Islet precursor cell (in vitro differentiated cells): ENCODE results near the gene ITPKB.

Source experiments
- DNase-seq: peaks from one replicate; pipeline ENCODE4 v3.0.0-alpha.2; 2018

The ITPKB gene

GRCh38 chr1:226662642-226663326 is 76.3 kb downstream of the ITPKB start:
- peak; percentile 97 for DNase-seq

DNA sequence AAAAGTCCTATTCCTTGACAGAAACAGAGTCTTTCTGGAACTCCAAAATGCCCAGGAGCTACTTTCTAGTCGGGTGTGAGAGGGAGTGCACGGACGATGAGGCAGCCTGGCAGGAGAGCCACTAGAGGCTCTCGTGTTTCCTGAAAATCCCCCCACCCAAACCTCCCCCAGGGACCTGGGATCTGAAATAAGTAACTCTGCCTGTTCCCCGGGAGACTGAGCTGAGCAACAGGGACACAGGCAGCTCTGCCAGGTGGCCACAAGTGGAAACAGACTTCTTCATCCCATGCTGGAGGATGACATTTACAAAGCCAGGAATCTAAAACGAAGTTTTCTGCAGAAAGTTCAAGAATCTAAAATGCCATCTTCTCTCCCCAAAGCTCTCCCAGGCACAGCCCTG is 77.1 kb downstream of the ITPKB start:
- DNase-seq: peak; percentile 73

DNA sequence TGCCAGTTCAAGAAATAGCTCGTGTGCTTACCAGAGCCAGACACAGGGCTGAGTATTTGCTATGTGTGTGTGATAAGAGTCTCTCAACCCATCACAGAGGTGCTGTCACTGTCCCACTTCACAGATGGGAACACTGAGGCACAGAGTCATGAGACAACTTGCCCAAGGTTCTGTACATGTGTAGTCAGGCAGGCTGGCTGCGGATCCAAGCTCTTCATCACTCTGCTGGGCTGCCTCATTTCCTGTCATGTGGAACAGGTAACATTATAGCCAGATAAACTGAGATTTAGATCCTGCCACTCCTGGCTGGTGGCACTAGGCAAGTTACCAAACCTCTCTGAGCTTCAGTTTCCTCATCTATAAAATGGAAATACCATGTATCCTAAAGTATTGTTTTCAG is 77.8 kb downstream of the ITPKB start:
- no peak for DNase-seq

GRCh38 chr1:226660410-226661182 is 78.5 kb downstream of the ITPKB start:
- no peak for DNase-seq

DNA sequence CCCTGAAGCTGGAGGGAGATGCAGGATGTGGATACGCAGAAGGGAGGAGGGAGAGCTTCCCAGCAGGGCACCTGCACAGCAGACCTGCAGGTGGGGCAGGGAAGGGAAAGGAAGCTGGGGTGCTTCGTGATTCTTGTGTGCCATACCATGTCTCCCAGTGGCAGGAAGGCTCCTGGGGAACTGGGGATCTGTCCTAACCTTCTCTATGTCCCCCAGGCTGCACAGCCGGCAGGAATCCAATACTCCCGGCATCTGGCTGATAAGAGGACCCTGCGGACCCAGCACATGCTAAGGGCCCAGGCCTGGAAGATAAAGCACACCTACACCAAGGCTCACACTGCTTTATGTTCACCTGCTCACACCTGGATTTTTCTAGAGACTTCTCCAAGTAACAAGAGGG is 79.4 kb downstream of the ITPKB start:
- no peak for DNase-seq

- no peak for DNase-seq
Measured at GRCh38 chr1:226659136-226659535, 79.9 kb downstream of the ITPKB start.

GRCh38 chr1:226658546-226659125 is 80.4 kb downstream of the ITPKB start:
- DNase-seq: no peak

DNA sequence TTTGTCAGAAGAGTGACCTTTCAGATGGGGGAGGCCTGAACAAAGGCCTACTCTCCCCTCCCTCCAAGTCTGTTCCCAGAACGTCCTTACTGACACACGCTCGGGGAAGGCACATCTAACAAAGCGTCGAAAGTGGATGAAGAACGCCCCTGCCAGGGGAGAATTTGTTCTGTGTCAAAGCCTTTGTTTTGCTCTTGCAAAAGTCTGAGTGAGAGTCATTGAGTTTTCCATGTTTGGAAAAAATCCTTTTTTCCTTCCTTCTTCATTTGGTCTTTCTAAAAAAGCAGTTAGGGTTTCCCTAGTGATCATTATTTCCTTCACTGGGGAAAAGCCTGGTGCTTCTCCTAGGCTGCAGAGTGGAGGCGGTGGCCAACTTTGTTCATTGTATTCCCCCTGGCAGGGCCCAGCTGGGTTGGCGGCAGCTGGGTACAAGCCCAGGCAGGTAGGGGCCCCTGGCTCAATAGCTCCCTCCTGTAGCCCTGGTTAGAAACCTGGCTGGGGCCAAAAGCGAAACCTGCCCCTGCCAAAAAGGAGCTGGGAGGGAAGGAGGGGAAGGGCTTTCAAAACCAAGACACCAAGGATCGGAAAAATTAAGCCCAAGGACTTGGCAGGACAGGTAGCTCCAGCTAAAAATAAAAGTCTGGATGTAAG is 81.1 kb downstream of the ITPKB start:
- no peak for DNase-seq

DNA sequence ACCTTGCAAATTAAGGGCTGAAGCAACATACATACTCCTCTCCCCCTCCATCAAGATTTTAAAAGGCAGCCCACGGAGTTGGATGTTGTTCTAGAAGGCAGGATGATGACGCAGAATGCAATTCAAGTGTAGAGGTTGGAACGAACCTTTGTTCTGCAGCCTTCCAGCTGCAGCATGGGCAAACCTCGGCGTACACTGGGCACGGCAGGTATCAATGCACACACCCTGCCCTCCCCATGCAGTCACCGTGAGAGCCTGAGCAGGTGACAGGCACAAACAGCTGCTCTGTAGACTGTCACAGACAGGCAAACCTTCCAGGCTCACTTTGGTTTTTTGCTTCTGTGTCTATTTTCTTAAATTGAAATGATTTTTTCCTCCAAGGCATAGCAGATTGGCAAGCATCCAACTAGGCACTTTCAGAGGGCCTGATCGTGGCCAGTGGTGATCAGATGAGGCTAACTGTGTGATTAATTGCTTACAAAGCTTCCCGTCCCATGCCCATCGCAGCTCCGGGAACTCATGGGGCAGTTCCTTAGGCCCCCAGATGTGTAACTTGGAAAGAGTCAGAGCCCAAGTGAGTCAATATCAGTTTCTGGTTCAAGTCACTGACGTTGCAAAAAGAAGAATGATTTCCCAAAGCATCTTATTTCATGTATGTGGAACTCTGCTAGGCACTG is 82.3 kb downstream of the ITPKB start:
- no peak for DNase-seq

DNA sequence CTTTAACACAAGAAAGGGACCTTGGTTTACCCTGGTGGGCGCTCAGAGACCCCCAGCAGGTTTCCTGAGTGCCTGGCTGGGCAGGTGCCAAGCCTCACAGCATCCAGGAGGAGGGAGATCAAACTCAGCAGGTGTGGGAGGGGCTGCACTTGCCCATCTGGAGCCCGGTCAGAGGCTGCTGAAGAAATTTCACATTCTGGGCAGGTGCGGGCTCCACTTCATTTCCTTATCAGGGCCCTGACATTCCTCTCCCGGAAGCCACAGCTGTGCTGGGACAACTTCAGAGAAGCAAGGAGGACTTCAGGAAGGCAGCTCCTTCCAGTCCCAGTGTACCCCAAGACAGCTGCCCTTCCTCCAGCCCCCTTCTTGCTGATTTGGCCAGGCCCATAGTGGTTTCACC is 82.9 kb downstream of the ITPKB start:
- no peak for DNase-seq

- DNase-seq: no peak
Measured at GRCh38 chr1:226655251-226656163, 83.6 kb downstream of the ITPKB start.

GRCh38 chr1:226654668-226655055 is 84.4 kb downstream of the ITPKB start:
- no peak for DNase-seq

- DNase-seq: peak; percentile 90
Measured at GRCh38 chr1:226654046-226654667, 84.9 kb downstream of the ITPKB start.

- DNase-seq: no peak
Measured at GRCh38 chr1:226653311-226653921, 85.7 kb downstream of the ITPKB start.

DNA sequence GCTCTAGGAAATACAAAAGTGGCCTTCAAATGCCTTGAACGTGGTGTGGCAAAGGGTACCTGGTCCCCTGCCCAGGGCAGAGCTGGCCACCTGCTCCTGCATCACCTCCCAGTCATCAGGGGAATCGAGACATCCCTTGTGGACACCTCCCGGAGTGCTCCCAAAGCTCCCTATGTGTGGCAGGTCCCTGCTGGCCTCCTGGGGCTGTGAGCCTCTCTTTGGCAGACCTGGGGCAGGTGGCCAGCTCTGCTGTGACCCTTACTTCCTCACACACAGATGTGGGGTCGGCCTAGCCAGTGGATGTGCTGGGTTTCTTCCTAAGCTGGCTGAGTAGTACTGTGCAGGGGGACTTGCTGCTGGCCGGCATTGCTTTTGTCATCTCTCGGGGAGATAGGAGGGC is 86.5 kb downstream of the ITPKB start:
- no peak for DNase-seq

DNA sequence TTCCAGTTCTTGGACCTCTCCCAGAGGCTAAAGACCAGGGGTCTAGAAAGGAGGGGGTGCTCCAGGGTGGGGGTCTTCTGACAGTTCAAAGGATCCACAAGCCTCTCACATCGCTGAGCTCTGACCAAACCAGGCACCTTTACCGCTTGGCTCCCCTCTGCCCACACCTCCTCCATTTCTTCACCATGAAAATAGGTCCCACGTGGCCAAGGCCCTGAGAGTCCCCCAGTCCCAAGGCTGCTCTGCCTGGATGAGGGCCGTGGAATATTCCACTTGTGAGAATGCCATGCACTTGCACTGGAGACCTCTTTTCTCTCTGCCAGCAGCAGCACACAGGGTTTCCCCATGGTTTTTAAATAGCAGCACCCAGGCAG is 87.4 kb downstream of the ITPKB start:
- no peak for DNase-seq

GRCh38 chr1:226651041-226651731 is 87.9 kb downstream of the ITPKB start:
- DNase-seq: no peak

DNA sequence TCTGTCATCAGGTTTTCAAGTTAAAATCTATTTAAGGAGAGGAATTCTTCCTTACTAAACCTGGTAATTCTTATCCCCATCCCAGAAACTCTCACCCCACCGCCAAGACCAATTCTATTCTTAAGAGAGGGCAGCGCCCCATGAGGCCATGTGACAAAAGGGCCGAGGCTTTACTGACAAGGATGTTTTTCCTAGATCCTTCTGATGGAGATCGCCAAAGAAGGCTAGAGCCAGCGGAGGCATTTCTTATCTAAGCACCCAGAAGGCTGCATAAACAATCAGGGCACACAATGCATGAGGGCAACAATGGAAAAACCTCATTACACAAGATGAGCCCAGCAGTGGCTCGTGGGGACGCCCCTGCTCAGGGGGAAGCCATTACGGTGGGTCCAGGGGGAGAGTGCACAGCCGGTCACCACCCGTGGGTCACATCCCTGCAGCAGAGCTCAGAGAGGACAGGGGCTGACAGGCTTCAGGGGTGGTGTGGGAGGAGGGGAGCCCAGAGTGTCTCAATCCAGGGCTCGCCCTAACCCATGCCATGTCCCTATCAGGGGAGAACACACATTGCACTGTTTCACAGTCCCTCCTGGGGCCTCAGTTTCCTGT is 88.7 kb downstream of the ITPKB start:
- no peak for DNase-seq

- no peak for DNase-seq
Measured at GRCh38 chr1:226649780-226650179, 89.3 kb downstream of the ITPKB start.

- no peak for DNase-seq
Measured at GRCh38 chr1:226649244-226649643, 89.8 kb downstream of the ITPKB start.
